SK-N-SH (cell line): Measurements from ENCODE around the gene CCDC107. TPM values are rescaled to one million over a fixed set of nuclear protein-coding genes. Genes with fewer than 3 reads are reported as not detected.

Source experiments
- CTCF ChIA-PET: fragments of 300-600, 350-600 bp; formaldehyde crosslinking; extraction: SDS; loops from one replicate; lab custom pipeline; 2021; lab: Yijun Ruan, JAX
- POLR2A ChIA-PET: fragments of 350-600 bp; sonication (Branson Sonifier 250); formaldehyde crosslinking; extraction: SDS; loops from one replicate; lab custom pipeline; 2020; ENCODE audit warnings: antibody characterized with exemption, inconsistent platforms; lab: Yijun Ruan, JAX
- DNase-seq: peaks from one replicate; pipeline ENCODE4 v3.0.0; 2012
- H2AFZ ChIP-seq: fragments of 200-600 bp; sonication (generic); 2 replicates; pipeline ENCODE4 v1.8.1; 2016; ENCODE audit warnings: antibody characterized with exemption, mild to moderate bottlenecking, low read depth
- H3F3A ChIP-seq: fragments of 200-600 bp; sonication (generic); replicated peaks from 2 replicates; pipeline ENCODE3; 2016; ENCODE audit warnings: antibody characterized with exemption, mild to moderate bottlenecking; ENCODE audit not compliant: insufficient read depth
- H3K27ac ChIP-seq, 2 experiments: fragments of 200-500 bp in 1 of 2; fragments of 200-600 bp in 1 of 2; sonication (Bioruptor generic) in 1 of 2; sonication (generic), shearing (Covaris generic) in 1 of 2; 2 replicates each; pipeline versions ENCODE4 v1.5.1 to v1.6.1; 2014 to 2016; ENCODE audit warnings: low read depth in 2 of 2, inconsistent platforms in 1 of 2, low read length in 1 of 2, mild to moderate bottlenecking in 1 of 2, mixed read lengths in 1 of 2
- H3K27me3 ChIP-seq: fragments of 200-600 bp; sonication (generic), shearing (Covaris generic); 2 replicates; pipeline ENCODE4 v1.6.1; 2016; ENCODE audit warnings: mixed run types; ENCODE audit not compliant: insufficient read depth
- H3K36me3 ChIP-seq, 2 experiments: fragments of 200-500 bp in 1 of 2; fragments of 200-600 bp in 1 of 2; sonication (Bioruptor generic) in 1 of 2; sonication (generic) in 1 of 2; replicated peaks in 1 of 2; 2 replicates each; pipeline versions ENCODE3 to v1.5.1; 2014 to 2016; ENCODE audit warnings: low read length in 1 of 2, mild to moderate bottlenecking in 1 of 2; ENCODE audit not compliant: insufficient read depth in 2 of 2, control insufficient read depth in 1 of 2
- H3K4me1 ChIP-seq, 2 experiments: fragments of 200-500 bp in 1 of 2; fragments of 200-600 bp in 1 of 2; sonication (Bioruptor generic) in 1 of 2; sonication (generic), shearing (Covaris generic) in 1 of 2; 2 replicates each; pipeline versions ENCODE4 v1.5.1 to v1.6.1; 2014 to 2016; ENCODE audit warnings: low read depth in 1 of 2, low read length in 1 of 2, mixed run types in 1 of 2; ENCODE audit not compliant: insufficient read depth in 2 of 2, control insufficient read depth in 1 of 2
- H3K4me2 ChIP-seq: fragments of 200-600 bp; sonication (generic), shearing (Covaris generic); 2 replicates; pipeline ENCODE4 v1.6.1; 2017; ENCODE audit warnings: mixed run types
- H3K4me3 ChIP-seq, 2 experiments: fragments of 200-500 bp in 1 of 2; fragments of 200-600 bp in 1 of 2; sonication (Bioruptor generic) in 1 of 2; sonication (generic), shearing (Covaris generic) in 1 of 2; 2 replicates each; pipeline versions ENCODE4 v1.5.1 to v1.8.1; 2014 to 2016; ENCODE audit warnings: low read depth in 2 of 2, inconsistent platforms in 1 of 2, low read length in 1 of 2, mild to moderate bottlenecking in 1 of 2, mixed read lengths in 1 of 2, moderate library complexity in 1 of 2
- H3K79me2 ChIP-seq: fragments of 200-600 bp; sonication (generic); 2 replicates; pipeline ENCODE4 v1.8.1; 2017; ENCODE audit warnings: mild to moderate bottlenecking; ENCODE audit not compliant: insufficient read depth
- H3K9ac ChIP-seq: fragments of 200-600 bp; sonication (generic); 2 replicates; pipeline ENCODE4 v1.6.1; 2017; ENCODE audit warnings: mixed run types
- H3K9me2 ChIP-seq: fragments of 200-600 bp; sonication (generic); 2 replicates; pipeline ENCODE4 v1.6.1; 2017; ENCODE audit warnings: mixed run types
- H3K9me3 ChIP-seq: fragments of 200-600 bp; sonication (generic); 2 replicates; pipeline ENCODE4 v1.6.1; 2017; ENCODE audit warnings: mixed run types, mild to moderate bottlenecking, moderate library complexity
- H4K20me1 ChIP-seq: fragments of 200-600 bp; sonication (generic); 2 replicates; pipeline ENCODE4 v1.6.1; 2017; ENCODE audit warnings: mild to moderate bottlenecking, mixed run types; ENCODE audit not compliant: insufficient read depth
- FOXM1 ChIP-seq: IDR thresholded peaks from 2 replicates; pipeline ENCODE4 v1.4.0; 2012; ENCODE audit warnings: low read depth, mild to moderate bottlenecking
- MAX ChIP-seq: IDR thresholded peaks from 2 replicates; pipeline ENCODE4 v1.4.0; 2012; ENCODE audit warnings: low read depth
- MEF2A ChIP-seq: IDR thresholded peaks from 2 replicates; pipeline ENCODE4 v1.4.0; 2012; ENCODE audit warnings: low read depth, borderline replicate concordance
- MXI1 ChIP-seq: IDR thresholded peaks from 2 replicates; pipeline ENCODE4 v1.6.1; 2012; ENCODE audit warnings: mild to moderate bottlenecking, low read depth, low read length, improper control_type of control experiment
- PBX3 ChIP-seq: IDR thresholded peaks from 2 replicates; pipeline ENCODE4; 2012
- POLR2AphosphoS5 ChIP-seq: IDR thresholded peaks from 2 replicates; pipeline ENCODE4 v1.6.1; 2012; ENCODE audit warnings: low read depth, low read length
- RXRA ChIP-seq: IDR thresholded peaks from 2 replicates; pipeline ENCODE4 v1.4.0; 2012; ENCODE audit warnings: low read depth, mild to moderate bottlenecking, borderline replicate concordance
- SIN3A ChIP-seq: IDR thresholded peaks from 2 replicates; pipeline ENCODE4 v1.6.1; 2012; ENCODE audit warnings: low read depth, mild to moderate bottlenecking, low read length, moderate library complexity, borderline replicate concordance
- SMC3 ChIP-seq: IDR thresholded peaks from 2 replicates; pipeline ENCODE4 v1.6.1; 2012; ENCODE audit warnings: low read depth, low read length, improper control_type of control experiment
- TAF1 ChIP-seq: IDR thresholded peaks from 2 replicates; pipeline ENCODE4 v1.6.1; 2012; ENCODE audit warnings: low read depth, mild to moderate bottlenecking, low read length, moderate library complexity, borderline replicate concordance
- WGBS: methylation state at CpG from one replicate; pipeline ENCODE4 v1.1.6; 2017; ENCODE audit warnings: low lambda C conversion rate; 5-methylcytosine and 5-hydroxymethylcytosine counted together
- polyA plus RNA-seq, 3 experiments: library from polyadenylated mRNA; depleted of rRNA; stranded (reverse); fragments of >200 nt; gene quantifications; 2 replicates each; pipeline ENCODE4 v1.2.3, GENCODE V29; 2012

The CCDC107 gene
- polyA plus RNA-seq, 1 of the 3 experiments (the other 2 are of a cell fraction), result 22.0 TPM

GRCh38 chr9:35689542-35690293 is 31.6 kb downstream of the CCDC107 start, which contains the start of gene TPM2:
Gene TPM2 (minus strand): TSS chr9:35689925. CDS start chr9:35689817, 108 bp downstream.
- peak within 1 kb of the TSS; percentile 84 for H2AFZ ChIP-seq
- DNase-seq, result peak; percentile 73
- 42% methylated on average over 26 of the region's 61 CpGs for WGBS
- POLR2A ChIA-PET, result interaction anchor here (1.7 kb wide), 2 partner anchors 14 to 42 kb away, joined by 5 to 8 read pairs; no protein-coding TSS in a partner anchor
- peaks cover 50% of the 10 kb centered on the region for H3F3A ChIP-seq
- no peaks in the 10 kb centered on the region for H3K9me3 ChIP-seq
- H3K27ac ChIP-seq, result peak within 1 kb of the TSS; percentile 93 to 96
- peak; percentile 91 for TF ChIP-seq POLR2AphosphoS5
- no peak for TF ChIP-seq RXRA
- no peak for TF ChIP-seq SMC3
- 0 out of 2 replicates have a peak, but pooled peaks have one; percentile 2 for TF ChIP-seq PBX3
- peak; percentile 29; the same call in 1 of the 2 replicates for TF ChIP-seq MAX
- no peak for TF ChIP-seq MXI1
- peak; percentile 67; the same call in 1 of the 2 replicates for TF ChIP-seq TAF1
- TF ChIP-seq FOXM1, result no peak
- TF ChIP-seq SIN3A, result peak; percentile 21; the same call in 1 of the 2 replicates
- H3K27me3 ChIP-seq, result no peaks in the 10 kb centered on the region
- CTCF ChIA-PET, result interaction anchor here (0.8 to 2.7 kb wide), 6 partner anchors 15 to 43 kb away, joined by 3 to 21 read pairs (median 3); partner anchors contain the start of genes CCDC107 and RMRP
- H3K36me3 ChIP-seq, result peaks cover 11 to 13% of the 10 kb centered on the region in 2 experiments
- H4K20me1 ChIP-seq, result peaks cover 43% of the 10 kb centered on the region
- peaks cover 19 to 34% of the 10 kb centered on the region in 2 experiments; a peak in 3 of 4 replicates for H3K4me1 ChIP-seq
- H3K9me2 ChIP-seq, result no peaks in the 10 kb centered on the region
- peaks cover 47% of the 10 kb centered on the region for H3K79me2 ChIP-seq
- peak within 1 kb of the TSS; percentile 95 for H3K9ac ChIP-seq
- peak within 1 kb of the TSS; percentile 91 for H3K4me2 ChIP-seq
- peak within 1 kb of the TSS; percentile 62 to 73 for H3K4me3 ChIP-seq

GRCh38 chr9:35690294-35690613 is 32.2 kb downstream of the CCDC107 start:
- H3K9me2 ChIP-seq, result no peaks in the 10 kb centered on the region
- no peak overlapping the region for H2AFZ ChIP-seq
- peak overlapping the region; percentile 62 to 73 for H3K4me3 ChIP-seq
- no peak for DNase-seq
- CTCF ChIA-PET, result interaction anchor here (0.8 to 2.7 kb wide), 6 partner anchors 15 to 43 kb away, joined by 3 to 21 read pairs (median 3); partner anchors contain the start of genes CCDC107 and RMRP
- H3F3A ChIP-seq, result peaks cover 53% of the 10 kb centered on the region
- no peaks in the 10 kb centered on the region for H3K9me3 ChIP-seq
- peaks cover 8 to 10% of the 10 kb centered on the region in 2 experiments for H3K36me3 ChIP-seq
- H3K4me2 ChIP-seq, result peak overlapping the region; percentile 91
- H4K20me1 ChIP-seq, result peaks cover 39% of the 10 kb centered on the region
- 2% methylated on average over 15 of the region's 21 CpGs for WGBS
- no peaks in the 10 kb centered on the region for H3K27me3 ChIP-seq
- H3K4me1 ChIP-seq, result peaks cover 19 to 34% of the 10 kb centered on the region in 2 experiments; a peak in 3 of 4 replicates
- no peak for TF ChIP-seq MEF2A
- TF ChIP-seq, all 33 proteins: peak for 0
- H3K79me2 ChIP-seq, result peaks cover 47% of the 10 kb centered on the region
- H3K9ac ChIP-seq, result peak overlapping the region; percentile 95
- POLR2A ChIA-PET, result interaction anchor here (0.6 to 1.7 kb wide), 5 partner anchors 10 to 271 kb away, joined by 4 to 10 read pairs (median 5); partner anchors contain the start of genes CREB3 and TLN1
- H3K27ac ChIP-seq, result peak overlapping the region; percentile 93 to 96
